ENCODE data around the gene UIMC1.
A peak's percentile ranks its signal among the peaks of the same experiment; 100 is the strongest.
"Not testable (repeated sequence)": the region's sequence is repeated elsewhere in the genome, so short reads cannot be mapped to it uniquely, and the experiment has no call there.

UIMC1 gene

GRCh38 chr5:177006265-177006972, at the start of gene UIMC1:
UIMC1 (minus strand) TSS chr5:177006779; CDS start chr5:176982615, 24,164 bp downstream.
- peak; percentile 89 for DNase-seq (ENCODE audit: low read depth)

- no peak for DNase-seq (ENCODE audit: low read depth)
These were observed 42.7 kb upstream of the UIMC1 start for GRCh38 chr5:177049285-177049684.

GRCh38 chr5:177048531-177048930, 42.0 kb upstream of the UIMC1 start:
- DNase-seq (ENCODE audit: low read depth), result not testable (repeated sequence)

GRCh38 chr5:177045631-177046030, 39.1 kb upstream of the UIMC1 start:
- DNase-seq (ENCODE audit: low read depth), result no peak

- no peak for DNase-seq (ENCODE audit: low read depth)
These were observed 38.1 kb upstream of the UIMC1 start for GRCh38 chr5:177044641-177045040.

- DNase-seq (ENCODE audit: low read depth), result no peak
These were observed 37.4 kb upstream of the UIMC1 start for GRCh38 chr5:177043958-177044357.

GRCh38 chr5:177043114-177043513, 36.5 kb upstream of the UIMC1 start:
- DNase-seq (ENCODE audit: low read depth), result no peak

- DNase-seq (ENCODE audit: low read depth), result no peak
These were observed 35.4 kb upstream of the UIMC1 start for GRCh38 chr5:177041936-177042335.

GRCh38 chr5:177040814-177041420, 34.3 kb upstream of the UIMC1 start:
- DNase-seq (ENCODE audit: low read depth), result no peak

GRCh38 chr5:177036921-177037320, 30.3 kb upstream of the UIMC1 start:
- no peak for DNase-seq (ENCODE audit: low read depth)

GRCh38 chr5:177036443-177036842, 29.9 kb upstream of the UIMC1 start:
- no peak for DNase-seq (ENCODE audit: low read depth)

- no peak for DNase-seq (ENCODE audit: low read depth)
These were observed 29.4 kb upstream of the UIMC1 start for GRCh38 chr5:177035976-177036375.

- no peak for DNase-seq (ENCODE audit: low read depth)
These were observed 22.9 kb upstream of the UIMC1 start for GRCh38 chr5:177029498-177029897.

- no peak for DNase-seq (ENCODE audit: low read depth)
These were observed 21.1 kb upstream of the UIMC1 start for GRCh38 chr5:177027665-177028064.

- no peak for DNase-seq (ENCODE audit: low read depth)
These were observed 18.6 kb upstream of the UIMC1 start for GRCh38 chr5:177025101-177025601.

- no peak for DNase-seq (ENCODE audit: low read depth)
These were observed 18.0 kb upstream of the UIMC1 start for GRCh38 chr5:177024559-177024958.

- DNase-seq (ENCODE audit: low read depth), result no peak
These were observed 16.7 kb upstream of the UIMC1 start for GRCh38 chr5:177023303-177023664.

GRCh38 chr5:177022386-177023302, 16.1 kb upstream of the UIMC1 start, which contains the start of gene ZNF346:
ZNF346 (plus strand) TSS chr5:177022696; CDS start chr5:177022739, 43 bp downstream.
- peak; percentile 84 for DNase-seq (ENCODE audit: low read depth)

- DNase-seq (ENCODE audit: low read depth), result no peak
These were observed 13.5 kb upstream of the UIMC1 start for GRCh38 chr5:177020033-177020432.

GRCh38 chr5:177018341-177018740, 11.8 kb upstream of the UIMC1 start:
- DNase-seq (ENCODE audit: low read depth), result no peak

- no peak for DNase-seq (ENCODE audit: low read depth)
These were observed 8.6 kb upstream of the UIMC1 start for GRCh38 chr5:177015156-177015555.

- DNase-seq (ENCODE audit: low read depth), result no peak
These were observed 3.6 kb upstream of the UIMC1 start for GRCh38 chr5:177010153-177010552.

- no peak for DNase-seq (ENCODE audit: low read depth)
These were observed 2.1 kb upstream of the UIMC1 start for GRCh38 chr5:177008716-177009115.
